CD4-positive, alpha-beta T cell treated with Interleukin-10 for 1 hour (primary cell): ENCODE measurements around the gene KIF26A.
"Not testable (repeated sequence)": the region's sequence is repeated elsewhere in the genome, so short reads cannot be mapped to it uniquely, and the experiment has no call there.

Experiments
- DNase-seq: peaks from one replicate; pipeline ENCODE4 v3.0.0-alpha.2; 2020

The KIF26A gene

GRCh38 chr14:104145826-104146601 lies 7.6 kb downstream of the KIF26A start:
- no peak for DNase-seq

- DNase-seq, result no peak
Observed at GRCh38 chr14:104146651-104147345, 8.4 kb downstream of the KIF26A start.

- no peak for DNase-seq
Observed at GRCh38 chr14:104147346-104148125, 9.1 kb downstream of the KIF26A start.

DNA sequence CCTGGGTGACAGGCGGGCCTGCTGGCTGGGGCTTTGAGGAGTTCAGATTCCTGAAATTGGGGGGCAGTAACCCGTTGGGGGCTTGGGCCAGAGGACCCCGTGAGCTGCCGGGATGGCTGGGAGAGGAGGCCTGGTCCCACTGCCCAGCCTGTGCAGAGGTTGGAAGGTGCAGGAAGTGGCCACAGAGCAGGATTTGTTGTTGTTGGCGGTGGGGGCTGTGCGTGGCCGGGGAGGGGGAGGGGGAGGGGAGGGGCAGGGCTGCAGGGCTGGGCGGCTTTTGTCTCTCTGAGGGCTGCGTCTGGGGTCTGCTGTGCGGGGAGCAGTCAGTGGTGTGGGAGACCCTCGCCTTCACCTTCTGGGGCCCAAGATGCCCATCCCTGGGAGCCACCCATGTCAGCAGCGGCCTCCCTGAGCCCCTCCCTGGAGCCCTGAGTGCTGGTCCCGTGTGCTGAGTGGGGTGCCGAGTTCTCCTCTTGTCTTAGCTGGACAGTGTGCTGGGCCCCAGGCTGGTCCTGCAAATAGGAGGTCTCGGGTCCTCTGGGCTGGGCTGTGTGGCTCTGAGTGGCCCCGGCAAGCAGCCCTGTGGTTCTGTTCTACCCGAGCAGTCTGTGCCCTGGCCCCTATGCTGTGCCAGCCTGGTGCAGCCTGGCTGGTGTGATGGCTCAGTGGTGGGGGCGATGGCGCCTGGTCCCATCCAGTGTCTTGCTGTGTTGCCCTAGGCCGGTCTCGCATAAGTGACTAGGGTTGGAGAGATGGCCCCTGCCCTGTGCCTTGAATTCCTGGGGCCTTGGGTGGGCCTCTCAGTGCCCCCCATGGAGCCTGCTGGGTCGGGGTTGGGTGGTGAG lies 10.3 kb downstream of the KIF26A start:
- DNase-seq, result no peak

- no peak for DNase-seq
Observed at GRCh38 chr14:104149278-104149595, 10.8 kb downstream of the KIF26A start.

DNA sequence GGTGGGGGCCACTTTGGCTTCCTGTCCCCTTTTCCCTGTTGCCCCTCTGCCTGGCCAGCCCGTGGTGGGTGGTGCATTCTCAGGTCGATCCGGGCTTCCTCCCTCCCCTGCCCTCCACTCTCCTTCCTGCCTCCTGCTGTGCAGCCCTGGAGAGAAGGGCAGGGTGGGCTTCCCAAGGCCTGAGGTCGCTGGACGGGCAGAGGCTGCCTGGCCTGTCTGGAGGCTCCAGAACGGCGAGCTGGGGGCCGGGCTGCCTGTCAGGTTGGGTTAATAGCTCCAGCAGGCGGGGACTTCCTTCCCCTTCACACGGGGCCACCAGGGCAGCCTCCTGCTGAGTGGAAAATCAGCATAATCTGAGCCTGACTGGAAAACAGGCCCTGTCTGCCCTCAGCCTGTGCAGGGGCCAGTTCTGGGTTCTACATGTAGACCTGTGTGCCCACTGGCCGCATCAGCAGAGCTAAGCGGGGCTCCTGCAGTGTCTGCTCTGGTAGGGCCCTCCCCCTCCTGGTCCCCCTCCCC lies 11.3 kb downstream of the KIF26A start:
- no peak for DNase-seq

GRCh38 chr14:104150136-104151025 lies 12.0 kb downstream of the KIF26A start:
- no peak for DNase-seq

- no peak for DNase-seq
Observed at GRCh38 chr14:104151026-104151381, 12.6 kb downstream of the KIF26A start.

DNA sequence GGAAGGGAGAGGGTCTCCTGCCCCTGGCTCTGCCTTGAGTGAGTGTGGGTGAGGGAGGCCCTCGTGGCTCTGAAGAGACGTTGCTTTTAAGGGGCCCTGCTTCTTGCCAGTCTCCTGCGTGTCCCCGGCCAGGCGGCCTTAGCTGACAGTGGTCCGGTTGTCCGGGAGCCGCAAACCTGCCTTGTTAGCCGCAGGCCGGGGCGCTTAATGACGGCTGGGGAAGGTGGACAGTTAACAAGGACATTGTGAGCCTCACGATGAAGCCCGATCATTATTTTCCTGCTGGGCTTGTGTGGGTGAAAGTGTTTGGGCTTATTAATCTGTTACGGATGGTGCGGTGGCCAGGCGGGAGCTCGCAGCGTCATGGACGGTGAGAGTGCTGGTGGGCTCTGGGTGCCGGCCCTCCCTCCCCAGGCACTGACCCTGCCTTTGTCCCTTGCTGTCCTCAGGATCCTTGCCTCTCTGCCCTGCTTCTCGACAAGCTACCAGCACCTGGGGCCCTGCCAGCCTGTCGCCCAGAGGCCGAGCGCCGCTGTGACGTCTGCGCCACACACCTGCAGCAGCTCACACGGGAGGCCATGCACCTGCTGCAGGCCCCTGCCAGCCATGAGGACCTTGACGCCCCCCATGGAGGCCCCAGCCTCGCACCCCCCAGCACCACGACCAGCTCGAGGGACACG lies 13.3 kb downstream of the KIF26A start:
- no peak for DNase-seq

- DNase-seq, result no peak
Observed at GRCh38 chr14:104152246-104152575, 13.8 kb downstream of the KIF26A start.

- DNase-seq, result no peak
Observed at GRCh38 chr14:104152686-104153393, 14.5 kb downstream of the KIF26A start.

GRCh38 chr14:104153394-104153755 lies 15.0 kb downstream of the KIF26A start:
- DNase-seq, result not testable (repeated sequence)

GRCh38 chr14:104154246-104154645 lies 15.9 kb downstream of the KIF26A start:
- DNase-seq, result no peak

- DNase-seq, result no peak
Observed at GRCh38 chr14:104155513-104155912, 17.1 kb downstream of the KIF26A start.

DNA sequence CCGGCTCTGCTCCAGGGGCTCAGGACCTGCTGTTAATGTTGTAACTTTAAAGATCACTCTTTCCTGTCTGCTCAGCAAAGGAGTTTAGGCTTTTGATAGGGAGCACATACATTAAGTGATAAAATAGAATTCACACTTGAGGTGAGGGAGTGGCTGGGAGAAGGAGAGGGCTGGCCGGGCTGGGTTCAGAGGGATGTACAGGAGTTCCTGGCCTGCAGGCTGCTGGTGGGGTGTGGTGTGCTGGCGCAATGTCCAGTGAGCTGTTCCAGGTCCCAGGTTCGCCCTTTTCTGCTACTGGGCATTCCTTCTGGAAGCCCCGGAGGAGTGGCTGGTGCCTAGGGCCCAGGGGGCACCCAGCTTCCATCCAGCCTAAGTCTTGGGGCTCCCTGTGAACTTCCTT lies 17.8 kb downstream of the KIF26A start:
- DNase-seq, result no peak

- no peak for DNase-seq
Observed at GRCh38 chr14:104157016-104157928, 18.9 kb downstream of the KIF26A start.

GRCh38 chr14:104158827-104159798 lies 20.7 kb downstream of the KIF26A start:
- DNase-seq, result no peak

GRCh38 chr14:104159990-104160389 lies 21.6 kb downstream of the KIF26A start:
- DNase-seq, result no peak
